Suppressor macrophage (primary cell): ENCODE results near the gene NKIRAS1.
"Not testable (repeated sequence)": the region's sequence is repeated elsewhere in the genome, so short reads cannot be mapped to it uniquely, and the experiment has no call there.

Source experiments
- DNase-seq, 4 experiments: peaks; one replicate each; pipeline ENCODE4 v3.0.0-alpha.2; 2020 to 2022

NKIRAS1 gene

GRCh38 chr3:23895181-23895580 lies 21.6 kb downstream of the NKIRAS1 start:
- DNase-seq: no peak

GRCh38 chr3:23894254-23895061 lies 22.3 kb downstream of the NKIRAS1 start:
- no peak for DNase-seq

GRCh38 chr3:23889950-23890349 lies 26.8 kb downstream of the NKIRAS1 start:
- DNase-seq: no peak

GRCh38 chr3:23889386-23889785 lies 27.4 kb downstream of the NKIRAS1 start:
- DNase-seq: peak in 2 of 4 experiments; percentile 34 to 45

- peak; percentile 45 to 70 (median 63) for DNase-seq
Observed at GRCh38 chr3:23888617-23889228, 28.1 kb downstream of the NKIRAS1 start.

- no peak for DNase-seq
Observed at GRCh38 chr3:23886311-23886710, 30.5 kb downstream of the NKIRAS1 start.

GRCh38 chr3:23885210-23885609 lies 31.6 kb downstream of the NKIRAS1 start:
- DNase-seq: no peak

- peak in 3 of 4 experiments; percentile 15 to 27 (median 22) for DNase-seq
Observed at GRCh38 chr3:23884481-23884880, 32.3 kb downstream of the NKIRAS1 start.

GRCh38 chr3:23882487-23882918 lies 34.3 kb downstream of the NKIRAS1 start:
- DNase-seq: no peak

GRCh38 chr3:23881993-23882392 lies 34.8 kb downstream of the NKIRAS1 start:
- not testable (repeated sequence) for DNase-seq

GRCh38 chr3:23880703-23881339 lies 36.0 kb downstream of the NKIRAS1 start:
- no peak for DNase-seq

- no peak for DNase-seq
Observed at GRCh38 chr3:23879485-23879884, 37.3 kb downstream of the NKIRAS1 start.

- DNase-seq: peak; percentile 81 to 92 (median 85)
Observed at GRCh38 chr3:23877329-23877980, 39.3 kb downstream of the NKIRAS1 start.

GRCh38 chr3:23876923-23877322 lies 39.9 kb downstream of the NKIRAS1 start:
- DNase-seq: no peak

GRCh38 chr3:23875113-23875725 lies 41.6 kb downstream of the NKIRAS1 start:
- DNase-seq: no peak

- no peak for DNase-seq
Observed at GRCh38 chr3:23874359-23875112, 42.3 kb downstream of the NKIRAS1 start.

- no peak for DNase-seq
Observed at GRCh38 chr3:23873941-23874340, 42.8 kb downstream of the NKIRAS1 start.

- no peak for DNase-seq
Observed at GRCh38 chr3:23872330-23872729, 44.5 kb downstream of the NKIRAS1 start.

GRCh38 chr3:23871361-23871760 lies 45.4 kb downstream of the NKIRAS1 start:
- not testable (repeated sequence) for DNase-seq

- not testable (repeated sequence) for DNase-seq
Observed at GRCh38 chr3:23870663-23871043, 46.1 kb downstream of the NKIRAS1 start.

GRCh38 chr3:23869977-23870662 lies 46.7 kb downstream of the NKIRAS1 start:
- no peak for DNase-seq
